GM20000 (cell line): ENCODE measurements around the gene AGPAT4.

Source experiments
- DNase-seq: peaks from one replicate; pipeline ENCODE4 v3.0.0; 2012; ENCODE audit warnings: low spot score
- CTCF ChIP-seq: IDR thresholded peaks from 2 replicates; pipeline ENCODE4 v1.5.1; 2012; ENCODE audit warnings: mild to moderate bottlenecking, control low read depth; ENCODE audit errors: extremely low read depth, missing control alignments

The AGPAT4 gene

GRCh38 chr6:161269310-161269709, 4.6 kb downstream of the AGPAT4 start:
- TF ChIP-seq CTCF = no peak
- DNase-seq = no peak

GRCh38 chr6:161268531-161269210, 5.2 kb downstream of the AGPAT4 start:
- TF ChIP-seq CTCF = no peak
- no peak for DNase-seq

GRCh38 chr6:161266513-161267230, 7.2 kb downstream of the AGPAT4 start:
- DNase-seq = no peak
- TF ChIP-seq CTCF = no peak

GRCh38 chr6:161265975-161266374, 7.9 kb downstream of the AGPAT4 start:
- no peak for TF ChIP-seq CTCF
- DNase-seq = no peak

GRCh38 chr6:161265554-161265953, 8.3 kb downstream of the AGPAT4 start:
- TF ChIP-seq CTCF = no peak
- DNase-seq = no peak

- no peak for TF ChIP-seq CTCF
- DNase-seq = no peak
These were observed 9.7 kb downstream of the AGPAT4 start for GRCh38 chr6:161264181-161264580.

GRCh38 chr6:161261816-161262215, 12.0 kb downstream of the AGPAT4 start:
- no peak for DNase-seq
- no peak for TF ChIP-seq CTCF
